ENCODE data around the gene ARHGAP35.
"Not testable (repeated sequence)": the region's sequence is repeated elsewhere in the genome, so short reads cannot be mapped to it uniquely, and the experiment has no call there.

ARHGAP35 gene

GRCh38 chr19:46871173-46871572 lies 10.4 kb downstream of the ARHGAP35 start:
- DNase-seq (ENCODE audit: low read depth in 2 of 2), result not testable (repeated sequence)

DNA sequence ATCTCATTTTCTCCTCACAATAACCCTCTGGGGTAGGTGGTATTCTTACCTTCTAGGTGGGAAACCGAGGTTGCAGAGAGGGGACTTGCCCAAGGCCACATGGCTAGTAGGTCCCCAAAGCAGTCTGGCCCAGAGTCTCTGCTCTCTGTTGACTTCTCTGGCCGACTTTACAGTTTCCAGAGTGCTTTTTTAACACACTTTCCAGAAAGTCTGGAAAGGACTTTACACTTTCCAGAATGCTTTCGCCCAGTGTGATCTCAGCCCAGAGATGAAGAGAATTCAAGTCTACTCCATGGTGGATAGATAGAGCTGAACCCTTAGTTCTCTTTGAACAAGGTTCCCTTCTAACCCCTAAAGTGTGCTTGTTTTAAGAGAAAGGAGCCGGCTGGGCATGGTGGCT lies 12.2 kb downstream of the ARHGAP35 start:
- no peak for DNase-seq (ENCODE audit: low read depth in 2 of 2)

DNA sequence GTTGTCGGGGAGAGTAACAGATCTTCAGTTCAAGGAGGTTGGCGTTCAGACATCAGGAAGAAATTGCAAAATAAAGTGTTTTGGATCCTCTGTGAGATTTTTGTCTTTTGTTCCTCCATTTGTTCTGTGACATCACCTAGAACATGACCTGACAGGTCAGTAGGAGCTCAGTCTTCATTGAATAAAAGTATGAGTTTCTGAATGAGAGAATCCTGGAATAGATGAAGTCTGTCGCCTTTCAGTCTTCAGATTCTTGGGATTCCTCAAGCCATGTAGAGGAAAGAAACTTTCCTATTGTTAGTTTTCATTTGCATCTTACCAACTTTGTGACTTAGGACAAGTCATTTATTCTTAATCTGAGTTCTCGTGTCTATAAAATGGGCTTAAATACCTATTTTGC lies 14.4 kb downstream of the ARHGAP35 start:
- DNase-seq (ENCODE audit: low read depth in 2 of 2), result no peak

DNA sequence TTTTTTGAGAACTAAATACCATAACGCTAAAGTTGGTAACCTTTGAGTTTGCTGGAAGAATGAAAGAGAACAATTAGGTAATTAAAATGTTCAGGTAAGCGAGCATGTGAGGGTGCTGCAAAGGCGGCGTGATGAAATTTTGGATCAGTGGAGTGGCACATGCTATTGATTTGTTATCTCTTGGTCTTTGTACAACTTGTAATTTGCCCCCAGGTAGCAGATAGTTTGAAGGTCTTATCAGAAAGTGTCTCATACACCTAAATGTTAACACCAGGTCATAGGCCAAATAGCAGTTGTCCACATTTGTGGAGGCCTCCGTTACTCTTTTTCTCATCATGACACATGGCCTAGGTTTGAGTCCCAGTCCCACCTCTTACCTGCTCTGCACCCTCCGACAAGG lies 14.9 kb downstream of the ARHGAP35 start:
- DNase-seq (ENCODE audit: low read depth in 2 of 2), result no peak

DNA sequence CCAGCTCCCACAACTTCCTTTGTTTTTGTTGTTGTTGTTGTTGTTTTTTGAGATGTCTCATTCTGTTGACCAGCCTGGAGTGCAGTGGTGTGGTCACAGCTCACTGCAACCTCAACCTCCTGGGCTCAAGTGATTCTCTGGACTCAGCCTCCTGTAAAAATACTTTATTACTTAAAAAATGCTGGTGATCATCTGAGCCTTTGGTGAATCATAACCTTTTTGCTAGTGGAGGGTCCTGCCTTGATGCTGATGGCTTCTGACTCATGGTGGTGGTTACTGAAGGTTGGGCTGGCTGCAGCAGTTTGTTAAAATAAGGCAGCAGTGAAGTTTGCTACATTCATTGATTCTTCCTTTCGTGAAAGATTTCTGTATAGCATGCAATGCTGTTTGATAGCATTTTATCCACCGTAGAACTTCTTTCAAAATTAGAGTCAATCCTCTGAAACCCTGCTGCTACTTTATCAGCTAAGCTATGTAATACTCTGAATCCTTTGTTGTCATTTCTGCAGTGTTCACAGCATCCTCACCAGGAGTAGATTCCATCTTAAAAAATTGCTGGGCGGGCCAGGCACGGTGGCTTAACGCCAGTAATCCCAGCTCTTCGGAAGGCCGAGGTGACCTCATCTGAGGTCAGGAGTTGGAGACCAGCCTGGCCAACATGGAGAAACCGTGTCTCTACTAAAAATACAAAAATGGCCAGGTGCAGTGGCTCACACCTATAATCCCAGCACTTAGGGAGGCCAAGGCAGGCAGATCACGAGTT lies 18.0 kb downstream of the ARHGAP35 start:
- no peak for DNase-seq (ENCODE audit: low read depth in 2 of 2)

- no peak for DNase-seq (ENCODE audit: low read depth in 2 of 2)
Observed at GRCh38 chr19:46880431-46880830, 19.6 kb downstream of the ARHGAP35 start.

DNA sequence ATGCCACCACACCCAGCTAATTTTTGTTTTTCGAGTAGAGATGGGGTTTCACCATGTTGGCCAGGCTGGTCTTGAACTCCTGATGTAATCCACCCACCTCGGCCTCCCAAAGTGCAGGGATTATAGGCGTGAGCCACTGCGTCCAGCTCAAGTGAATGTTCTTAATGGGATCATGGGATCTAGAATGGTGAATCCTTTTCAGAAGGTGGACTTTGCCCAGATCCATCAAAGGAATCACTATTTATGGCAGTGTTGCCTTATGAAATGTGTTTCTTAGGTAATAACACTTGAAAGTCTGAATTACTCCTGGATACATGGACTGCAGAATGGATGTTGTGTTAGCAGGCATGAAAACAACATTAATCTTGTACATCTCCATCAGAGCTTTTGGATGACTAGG lies 20.3 kb downstream of the ARHGAP35 start:
- DNase-seq (ENCODE audit: low read depth in 2 of 2), result no peak

- no peak for DNase-seq (ENCODE audit: low read depth in 2 of 2)
Observed at GRCh38 chr19:46882034-46882433, 21.2 kb downstream of the ARHGAP35 start.

DNA sequence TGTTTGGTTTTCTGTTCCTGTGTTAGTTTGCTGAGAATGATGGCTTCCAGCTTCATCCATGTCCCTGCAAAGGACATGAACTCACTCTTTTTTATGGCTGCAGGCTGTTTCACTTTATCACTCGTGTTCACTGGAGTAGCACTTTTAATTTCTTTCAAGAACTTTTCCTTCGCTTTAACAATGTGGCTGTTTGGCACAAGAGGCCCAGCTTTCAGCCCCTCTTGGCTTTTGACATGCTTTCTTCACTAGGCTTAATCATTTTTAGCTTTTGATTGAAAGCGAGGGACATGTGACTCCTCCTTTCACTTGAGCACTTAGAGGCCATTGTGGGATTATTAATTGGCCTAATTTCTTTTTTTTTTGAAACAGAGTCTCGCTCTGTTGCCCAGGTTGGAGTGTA lies 22.0 kb downstream of the ARHGAP35 start:
- DNase-seq (ENCODE audit: low read depth in 2 of 2), result not testable (repeated sequence)

DNA sequence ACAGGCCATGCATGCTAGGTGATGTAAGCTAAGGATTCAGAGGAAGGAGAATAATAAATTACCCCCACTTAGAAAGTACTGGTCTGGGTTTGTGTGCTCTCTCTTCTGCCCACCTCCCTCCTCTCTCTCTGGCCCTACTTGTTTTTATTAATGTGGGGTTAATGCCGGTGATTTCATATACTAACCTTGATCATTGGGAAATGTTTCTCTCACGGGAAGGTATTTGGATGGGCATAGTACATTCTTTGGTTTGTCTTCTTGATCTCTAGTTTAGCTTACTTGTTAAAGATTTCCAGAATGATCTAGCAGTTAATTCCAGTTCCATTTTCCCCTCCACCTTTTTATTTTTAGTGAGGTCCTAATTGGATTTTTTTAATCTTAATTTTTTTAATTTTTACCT lies 24.6 kb downstream of the ARHGAP35 start:
- no peak for DNase-seq (ENCODE audit: low read depth in 2 of 2)

GRCh38 chr19:46886546-46887239 lies 25.9 kb downstream of the ARHGAP35 start:
- no peak for DNase-seq (ENCODE audit: low read depth in 2 of 2)

DNA sequence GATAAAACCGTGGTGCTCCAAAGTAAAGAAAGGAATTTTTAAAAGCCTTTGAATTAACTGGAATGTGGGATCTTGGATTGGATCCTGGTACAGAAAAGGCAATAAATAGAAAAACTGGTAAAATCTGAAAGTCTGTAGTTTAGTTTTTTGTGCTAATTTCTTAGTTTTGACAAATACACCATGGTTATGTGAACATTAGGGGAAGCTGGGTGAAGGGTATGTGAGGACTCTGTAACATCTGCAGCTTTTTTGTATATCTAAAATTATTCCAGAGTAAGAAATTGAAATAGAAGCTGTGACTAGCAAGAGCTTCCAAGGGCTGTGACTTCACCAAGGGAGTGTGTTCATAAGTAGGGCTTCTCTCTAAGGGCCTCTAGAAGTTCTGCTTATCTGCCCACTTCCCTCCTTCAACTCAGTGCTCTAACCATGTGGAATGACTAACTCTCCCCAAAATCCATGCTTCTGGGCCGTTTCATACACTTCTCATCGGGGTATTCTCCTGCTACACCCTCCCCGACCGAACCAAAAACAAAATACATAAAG lies 26.5 kb downstream of the ARHGAP35 start:
- DNase-seq (ENCODE audit: low read depth in 2 of 2), result no peak

- no peak for DNase-seq (ENCODE audit: low read depth in 2 of 2)
Observed at GRCh38 chr19:46890423-46891170, 29.8 kb downstream of the ARHGAP35 start.

DNA sequence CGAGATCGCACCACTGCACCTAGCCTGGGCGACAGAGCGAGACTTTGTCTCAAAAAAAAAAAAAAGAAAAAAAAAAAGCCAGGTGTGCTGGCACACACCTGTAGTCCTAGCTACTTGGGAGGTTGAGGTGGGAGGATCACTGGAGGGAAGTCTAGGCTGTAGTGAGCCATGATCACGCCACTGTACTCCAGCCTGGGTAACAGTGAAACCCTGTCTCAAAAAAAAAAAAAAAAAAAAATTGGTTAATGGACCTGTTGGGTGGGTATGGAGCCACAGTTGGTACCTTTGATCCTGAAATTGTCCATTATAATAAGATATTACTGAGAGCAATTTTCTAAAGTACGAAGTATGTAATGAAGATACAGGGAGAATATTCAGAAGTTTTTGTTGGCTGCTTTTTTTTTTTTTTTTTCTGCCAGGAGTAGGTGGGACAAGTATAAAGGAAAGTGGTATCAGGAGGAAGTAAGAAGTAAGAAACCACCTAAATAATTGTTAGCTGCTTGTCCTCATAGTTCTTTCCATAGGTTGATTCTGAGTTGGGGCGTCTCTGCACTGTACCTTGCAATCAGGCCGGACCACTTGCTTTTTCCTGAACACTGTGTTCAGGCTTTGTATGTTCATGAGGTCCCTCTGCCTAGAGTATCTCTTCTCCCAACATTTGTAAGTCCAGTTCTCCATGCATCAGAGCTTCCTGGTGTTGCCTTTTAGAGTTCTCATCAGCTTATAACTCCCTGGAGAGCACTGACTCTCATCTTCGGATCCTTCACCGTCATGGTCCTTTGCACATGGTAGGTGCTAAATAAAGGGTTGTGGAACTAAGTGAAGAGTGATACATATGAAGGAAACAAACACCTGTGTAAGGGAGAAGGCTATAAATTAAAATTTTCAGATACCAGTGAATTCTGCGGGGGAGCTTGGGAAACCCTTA lies 31.7 kb downstream of the ARHGAP35 start:
- no peak for DNase-seq (ENCODE audit: low read depth in 2 of 2)

- DNase-seq (ENCODE audit: low read depth in 2 of 2), result no peak
Observed at GRCh38 chr19:46896076-46896794, 35.4 kb downstream of the ARHGAP35 start.

GRCh38 chr19:46898731-46899130 lies 37.9 kb downstream of the ARHGAP35 start:
- no peak for DNase-seq (ENCODE audit: low read depth in 2 of 2)

GRCh38 chr19:46900341-46900740 lies 39.5 kb downstream of the ARHGAP35 start:
- no peak for DNase-seq (ENCODE audit: low read depth in 2 of 2)

DNA sequence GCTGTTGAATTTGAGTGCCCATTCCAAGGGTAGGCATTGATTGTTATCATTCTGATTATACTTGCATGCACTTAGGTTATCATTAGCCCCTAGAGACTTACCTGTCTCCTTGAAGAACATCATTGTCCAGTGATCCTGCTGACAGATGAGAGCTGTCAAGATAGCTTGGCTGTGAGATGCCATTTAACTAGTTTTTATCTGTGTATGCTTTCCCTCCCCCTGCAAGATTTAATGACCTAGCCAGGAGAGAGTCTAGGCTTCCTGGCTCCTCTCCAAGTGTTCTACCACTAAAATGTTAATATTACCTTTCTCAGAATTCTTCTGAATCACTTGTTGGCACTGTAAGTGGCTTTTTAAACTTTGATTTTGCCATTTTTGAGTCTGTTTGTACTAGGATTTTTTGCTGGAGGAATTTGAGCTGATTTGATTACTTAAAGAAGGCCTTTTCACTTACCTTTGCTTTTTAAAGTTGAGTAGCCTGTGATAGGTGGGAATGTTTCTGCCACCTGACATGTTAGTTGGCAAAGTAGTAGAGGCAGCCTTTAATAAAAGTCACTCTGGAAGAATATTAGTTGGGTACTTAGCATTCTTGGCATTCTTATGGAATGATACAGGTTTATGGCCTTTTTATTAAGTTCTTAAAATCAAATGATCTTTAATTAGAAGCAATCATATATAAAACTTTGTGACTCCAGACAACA lies 41.1 kb downstream of the ARHGAP35 start:
- DNase-seq (ENCODE audit: low read depth in 2 of 2), result no peak

- DNase-seq (ENCODE audit: low read depth in 2 of 2), result no peak
Observed at GRCh38 chr19:46902402-46902766, 41.6 kb downstream of the ARHGAP35 start.

DNA sequence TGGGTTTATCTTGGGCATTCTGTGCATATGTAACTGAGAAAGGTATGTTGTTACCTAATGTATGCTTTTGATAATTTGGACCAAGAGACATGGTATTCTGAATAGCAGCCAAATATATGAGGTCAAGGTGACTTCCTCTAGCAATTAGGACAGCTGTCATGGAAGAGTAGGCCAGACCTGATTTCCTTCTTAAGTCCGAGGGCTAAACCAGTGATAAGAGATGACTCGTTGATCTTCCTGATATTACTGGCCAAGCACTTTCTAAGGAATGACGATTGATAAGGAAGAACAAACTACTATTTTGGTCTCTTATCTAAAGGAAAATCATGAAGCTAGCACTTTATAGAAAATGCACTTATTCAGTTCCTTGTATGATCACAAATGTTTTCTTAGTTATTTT lies 42.7 kb downstream of the ARHGAP35 start:
- no peak for DNase-seq (ENCODE audit: low read depth in 2 of 2)
